OCI-LY7 (cell line): ENCODE measurements around the gene DGCR2.

ENCODE experiments used
- EZH2phosphoT487 ChIP-seq: fragments of 200-600 bp; sonication (generic); IDR thresholded peaks from 2 replicates; pipeline ENCODE4 v1.6.1; 2018; ENCODE audit warnings: low read depth, borderline replicate concordance, mild to moderate bottlenecking, mixed run types, antibody characterized with exemption, low read length, moderate library complexity, mixed read lengths
- TF ChIP-seq, protein P1 (sequence below): fragments of 200-600 bp; sonication (generic); conservative IDR thresholded peaks from 2 replicates; pipeline ENCODE4 v1.5.1; 2014; ENCODE audit warnings: mild to moderate bottlenecking, antibody characterized with exemption, low read length, moderate library complexity, mixed read lengths

DNA sequence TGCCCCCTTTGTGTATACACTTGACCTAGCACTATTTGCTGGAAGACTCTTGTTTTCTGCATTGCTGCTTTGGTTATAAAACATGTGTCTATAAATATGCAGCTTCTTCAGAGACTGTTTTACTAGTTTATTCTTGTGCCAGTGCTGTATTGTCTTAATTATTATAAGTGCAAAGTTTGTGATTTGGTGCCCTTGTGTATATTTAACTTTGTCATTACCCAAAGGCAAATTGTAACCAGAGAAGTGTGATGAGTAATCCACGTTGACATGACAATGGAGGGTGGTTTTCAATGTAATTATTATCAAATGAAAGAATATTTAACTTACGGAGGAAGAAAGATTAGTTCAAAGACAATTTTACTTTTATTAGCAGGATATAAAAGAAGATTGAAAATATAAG, 111.1 kb downstream of the DGCR2 start:
- TF ChIP-seq, protein P1, sequence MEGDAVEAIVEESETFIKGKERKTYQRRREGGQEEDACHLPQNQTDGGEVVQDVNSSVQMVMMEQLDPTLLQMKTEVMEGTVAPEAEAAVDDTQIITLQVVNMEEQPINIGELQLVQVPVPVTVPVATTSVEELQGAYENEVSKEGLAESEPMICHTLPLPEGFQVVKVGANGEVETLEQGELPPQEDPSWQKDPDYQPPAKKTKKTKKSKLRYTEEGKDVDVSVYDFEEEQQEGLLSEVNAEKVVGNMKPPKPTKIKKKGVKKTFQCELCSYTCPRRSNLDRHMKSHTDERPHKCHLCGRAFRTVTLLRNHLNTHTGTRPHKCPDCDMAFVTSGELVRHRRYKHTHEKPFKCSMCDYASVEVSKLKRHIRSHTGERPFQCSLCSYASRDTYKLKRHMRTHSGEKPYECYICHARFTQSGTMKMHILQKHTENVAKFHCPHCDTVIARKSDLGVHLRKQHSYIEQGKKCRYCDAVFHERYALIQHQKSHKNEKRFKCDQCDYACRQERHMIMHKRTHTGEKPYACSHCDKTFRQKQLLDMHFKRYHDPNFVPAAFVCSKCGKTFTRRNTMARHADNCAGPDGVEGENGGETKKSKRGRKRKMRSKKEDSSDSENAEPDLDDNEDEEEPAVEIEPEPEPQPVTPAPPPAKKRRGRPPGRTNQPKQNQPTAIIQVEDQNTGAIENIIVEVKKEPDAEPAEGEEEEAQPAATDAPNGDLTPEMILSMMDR: no peak
- no peak for TF ChIP-seq EZH2phosphoT487
